Kidney epithelial cell (primary cell): ENCODE data around the gene ADNP2. TPM values are rescaled to one million over a fixed set of nuclear protein-coding genes. Genes with fewer than 3 reads are reported as not detected.

Source experiments
- DNase-seq: peaks from one replicate; pipeline ENCODE4 v3.0.0-alpha.2; 2010; ENCODE audit warnings: low read depth
- H3K27me3 ChIP-seq: 2 replicates; pipeline ENCODE4 v1.6.0; 2011; ENCODE audit warnings: low read length; ENCODE audit not compliant: control insufficient read depth, insufficient read depth
- H3K36me3 ChIP-seq: 2 replicates; pipeline ENCODE4 v1.5.1; 2011; ENCODE audit warnings: low read length; ENCODE audit not compliant: control insufficient read depth, insufficient read depth
- H3K4me3 ChIP-seq: 2 replicates; pipeline ENCODE4 v1.5.1; 2011; ENCODE audit warnings: low read depth, mild to moderate bottlenecking, control low read depth, low read length
- CTCF ChIP-seq: IDR thresholded peaks from 2 replicates; pipeline ENCODE4 v1.5.1; 2011; ENCODE audit warnings: mild to moderate bottlenecking, moderate library complexity, low read length, control low read depth, inconsistent platforms; ENCODE audit not compliant: insufficient read depth, poor library complexity, severe bottlenecking
- total RNA-seq: library from RNA; depleted of rRNA; stranded (reverse); fragments of >200 nt; gene quantifications from 2 replicates; pipeline ENCODE4 v1.2.3, GENCODE V29; 2015

Gene ADNP2
- total RNA-seq, 1 donor from 2014 or later = 21.8 TPM

GRCh38 chr18:80171054-80171872, 62.2 kb downstream of the ADNP2 start:
- peak; percentile 78 for TF ChIP-seq CTCF
- DNase-seq = no peak
- no peak overlapping the region for H3K4me3 ChIP-seq
- H3K36me3 ChIP-seq = no peaks in the 10 kb centered on the region
- no peaks in the 10 kb centered on the region for H3K27me3 ChIP-seq

GRCh38 chr18:80172056-80172455, 63.0 kb downstream of the ADNP2 start:
- no peak for TF ChIP-seq CTCF
- Histone ChIP-seq H3K36me3 (no peaks in the 10 kb centered on the region), H3K4me3 (no peak overlapping the region), H3K27me3 (no peaks in the 10 kb centered on the region)
- no peak for DNase-seq

GRCh38 chr18:80173060-80173459, 64.0 kb downstream of the ADNP2 start:
- no peaks in the 10 kb centered on the region for H3K27me3 ChIP-seq
- TF ChIP-seq CTCF = no peak
- H3K4me3 ChIP-seq = no peak overlapping the region
- DNase-seq = no peak
- no peaks in the 10 kb centered on the region for H3K36me3 ChIP-seq

GRCh38 chr18:80175451-80176204, 66.6 kb downstream of the ADNP2 start:
- TF ChIP-seq CTCF = no peak
- no peak for DNase-seq
- H3K36me3 ChIP-seq = no peaks in the 10 kb centered on the region
- H3K4me3 ChIP-seq = no peak overlapping the region
- H3K27me3 ChIP-seq = no peaks in the 10 kb centered on the region

GRCh38 chr18:80176334-80177073, 67.4 kb downstream of the ADNP2 start:
- TF ChIP-seq CTCF = no peak
- Histone ChIP-seq H3K4me3 (no peak overlapping the region), H3K36me3 (no peaks in the 10 kb centered on the region), H3K27me3 (no peaks in the 10 kb centered on the region)
- DNase-seq = no peak
